Stimulated activated CD8-positive, alpha-beta memory T cell treated with anti-CD3 and anti-CD28 coated beads, Interleukin-15, amount 100 ng/mL, for 1 hour (primary cell): ENCODE data around the gene NUPR2.
"Not testable (repeated sequence)": the region's sequence is repeated elsewhere in the genome, so short reads cannot be mapped to it uniquely, and the experiment has no call there.

ENCODE experiments used
- DNase-seq: peaks from one replicate; pipeline ENCODE4 v3.0.0-alpha.2; 2020; ENCODE audit warnings: low read depth

NUPR2 gene

DNA sequence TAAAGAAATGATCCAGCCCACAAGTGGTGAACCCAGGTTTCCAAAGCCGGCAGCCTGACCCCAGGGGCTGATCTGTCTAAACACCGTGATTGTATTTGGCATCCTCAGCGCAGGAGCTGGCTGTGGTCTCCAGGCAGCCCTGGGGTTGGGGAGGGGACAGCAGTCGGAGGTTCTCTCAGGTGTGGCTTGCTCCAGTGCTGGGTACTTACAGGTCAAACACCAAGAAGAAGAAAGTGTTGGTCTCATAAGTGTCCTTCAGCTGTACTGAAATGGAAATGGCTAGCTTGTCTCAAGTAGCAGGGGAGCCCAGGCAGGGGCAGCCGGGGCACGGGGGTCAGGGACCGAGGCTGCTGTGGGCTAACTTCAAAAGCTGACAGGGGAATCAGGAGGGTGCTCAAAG, 29.5 kb downstream of the NUPR2 start:
- DNase-seq: no peak

DNA sequence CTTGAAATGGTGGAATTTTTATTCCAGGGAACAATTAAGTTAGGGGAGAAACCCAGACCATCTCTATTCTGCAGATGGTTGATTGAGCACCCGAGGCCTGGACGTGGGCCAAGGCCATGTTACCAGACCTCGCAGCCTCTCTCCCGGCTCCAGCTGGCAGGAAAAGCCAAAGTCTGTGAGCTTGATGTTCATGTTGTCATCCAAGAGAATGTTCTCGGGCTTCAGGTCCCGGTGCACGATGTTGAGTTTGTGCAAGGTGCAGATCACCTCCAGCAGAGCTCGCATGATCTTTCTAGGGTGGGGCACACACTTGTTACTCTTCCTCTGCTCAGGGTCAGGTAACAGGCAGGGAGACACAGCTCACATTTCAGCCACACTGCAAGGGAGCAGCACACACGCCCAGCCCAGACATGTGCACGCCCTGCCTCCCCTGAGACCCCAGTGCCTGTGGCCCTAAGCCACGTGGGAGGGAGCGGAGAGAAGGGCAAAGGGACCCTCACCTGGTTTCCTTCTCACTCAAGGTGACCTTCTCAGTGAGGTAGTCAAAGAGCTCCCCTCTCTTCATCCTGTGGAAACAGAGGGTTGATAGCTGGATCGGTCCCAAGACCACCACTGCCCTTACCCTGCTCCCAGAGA, 32.9 kb downstream of the NUPR2 start:
- DNase-seq: no peak

DNA sequence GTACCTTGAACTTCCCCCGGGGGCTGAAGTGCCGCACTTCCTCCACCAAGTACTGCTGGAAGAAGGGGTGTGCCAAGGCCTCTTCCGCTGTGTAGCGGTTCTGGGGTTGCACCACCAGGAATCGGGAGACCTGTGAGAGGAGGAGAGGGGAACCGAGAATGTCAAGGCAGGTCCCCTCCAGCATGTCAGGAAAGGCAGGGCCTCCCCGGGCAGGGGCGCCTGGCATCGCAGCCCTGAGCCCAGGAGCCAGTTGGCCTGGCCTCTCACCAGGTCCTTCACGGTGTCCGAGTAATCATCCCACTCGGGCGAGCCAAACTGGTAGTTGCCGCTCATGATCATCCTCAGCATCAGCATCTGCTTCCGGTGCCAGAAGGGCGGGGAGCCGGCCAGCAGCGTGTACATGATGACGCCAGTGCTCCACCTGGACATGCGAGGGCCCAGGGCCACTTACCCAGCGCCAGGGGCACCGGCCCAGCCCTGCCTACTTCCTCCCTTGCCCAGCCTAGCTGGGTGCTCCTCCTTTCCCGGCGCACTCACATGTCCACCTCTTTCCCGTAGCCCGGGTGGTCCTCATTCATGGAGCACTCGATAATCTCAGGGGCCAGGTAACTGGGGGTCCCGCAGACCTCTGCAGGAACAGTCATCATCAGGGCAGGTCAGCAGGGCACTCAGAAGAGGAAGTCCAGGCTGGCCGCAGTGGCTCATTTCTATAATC, 34.4 kb downstream of the NUPR2 start:
- DNase-seq: no peak

DNA sequence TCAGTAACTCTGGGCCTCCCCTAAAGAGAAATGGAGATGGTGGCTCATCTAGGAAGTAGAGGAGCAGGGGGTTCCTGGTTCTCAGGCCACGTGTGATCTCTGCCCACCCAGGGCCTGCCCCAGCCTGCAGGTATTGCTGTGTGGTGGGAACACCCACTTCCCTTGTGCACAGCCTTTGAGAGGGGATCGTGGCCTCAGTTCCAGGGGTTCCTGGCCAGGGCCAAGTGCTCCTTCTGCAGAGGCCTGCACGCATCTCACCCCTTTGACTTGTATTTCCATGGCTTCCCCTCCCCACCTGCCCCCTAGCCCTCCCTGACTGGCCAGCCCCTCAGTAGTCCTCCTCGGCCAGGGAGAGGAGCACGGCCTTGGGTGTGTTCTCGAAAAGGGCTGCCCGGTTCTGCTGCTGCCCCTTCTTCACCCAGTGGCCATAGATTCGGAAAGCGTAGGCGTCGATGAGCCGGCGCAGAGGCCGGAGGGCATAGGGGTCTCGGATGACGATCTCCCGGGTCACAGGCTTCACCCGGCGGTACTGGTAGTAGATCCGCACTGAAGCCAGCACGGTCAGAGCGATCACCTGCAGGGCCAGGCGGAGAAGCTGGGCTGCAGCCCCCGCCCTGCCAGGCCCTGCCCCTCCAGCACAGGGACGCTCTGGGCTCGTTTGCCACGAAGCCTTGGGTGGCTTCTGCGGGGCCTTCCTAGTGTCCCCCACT, 35.3 kb downstream of the NUPR2 start:
- DNase-seq: not testable (repeated sequence)

DNA sequence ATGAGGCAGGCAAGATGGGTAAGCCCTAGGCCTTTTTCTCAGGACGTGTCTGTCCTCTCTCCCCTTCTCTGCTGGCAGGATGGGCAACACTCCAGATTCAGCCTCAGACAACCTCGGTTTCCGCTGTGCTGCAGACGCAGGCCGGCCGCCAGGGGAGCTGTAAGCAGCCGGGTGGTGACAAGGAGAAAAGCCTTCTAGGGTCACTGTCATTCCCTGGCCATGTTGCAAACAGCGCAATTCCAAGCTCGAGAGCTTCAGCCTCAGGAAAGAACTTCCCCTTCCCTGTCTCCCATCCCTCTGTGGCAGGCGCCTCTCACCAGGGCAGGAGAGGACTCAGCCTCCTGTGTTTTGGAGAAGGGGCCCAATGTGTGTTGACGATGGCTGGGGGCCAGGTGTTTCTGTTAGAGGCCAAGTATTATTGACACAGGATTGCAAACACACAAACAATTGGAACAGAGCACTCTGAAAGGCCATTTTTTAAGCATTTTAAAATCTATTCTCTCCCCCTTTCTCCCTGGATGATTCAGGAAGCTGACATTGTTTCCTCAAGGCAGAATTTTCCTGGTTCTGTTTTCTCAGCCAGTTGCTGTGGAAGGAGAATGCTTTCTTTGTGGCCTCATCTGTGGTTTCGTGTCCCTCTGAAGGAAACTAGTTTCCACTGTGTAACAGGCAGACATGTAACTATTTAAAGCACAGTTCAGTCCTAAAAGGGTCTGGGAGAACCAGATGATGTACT, 36.6 kb downstream of the NUPR2 start:
- no peak for DNase-seq

DNA sequence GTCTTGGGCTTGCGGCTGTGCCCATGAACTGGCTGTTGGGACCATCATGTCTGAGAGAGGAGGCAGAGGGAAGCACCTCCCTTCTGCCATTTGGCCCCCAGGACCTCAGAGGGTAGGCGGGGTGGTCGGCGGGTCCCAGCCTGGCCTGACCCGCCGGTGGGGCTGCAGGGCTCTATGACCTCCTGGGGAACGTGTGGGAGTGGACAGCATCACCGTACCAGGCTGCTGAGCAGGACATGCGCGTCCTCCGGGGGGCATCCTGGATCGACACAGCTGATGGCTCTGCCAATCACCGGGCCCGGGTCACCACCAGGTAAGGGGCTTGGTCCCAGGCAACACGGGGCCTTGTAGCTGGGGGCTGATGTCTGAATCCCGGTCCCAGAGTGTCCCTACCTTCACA, 38.0 kb downstream of the NUPR2 start:
- no peak for DNase-seq

DNA sequence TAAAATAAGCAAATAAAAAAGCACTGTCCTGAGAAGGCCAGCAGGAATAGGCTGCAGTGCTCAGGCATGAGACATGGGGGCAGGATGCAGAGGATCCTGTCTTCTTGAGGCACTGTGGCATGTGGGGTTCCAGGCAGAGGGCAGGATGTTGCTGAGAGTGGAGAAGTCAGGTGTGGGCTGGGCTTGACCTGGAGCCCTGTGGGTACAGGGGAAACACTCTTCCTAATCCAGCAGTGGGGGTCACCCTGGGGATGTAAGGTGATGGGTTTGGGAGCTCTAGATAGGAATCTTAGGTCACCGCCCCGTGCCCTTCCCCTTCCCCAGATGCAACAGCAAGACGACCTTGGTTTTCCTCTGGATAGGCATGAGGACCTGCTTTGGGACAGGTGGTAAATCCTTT, 38.5 kb downstream of the NUPR2 start:
- no peak for DNase-seq

DNA sequence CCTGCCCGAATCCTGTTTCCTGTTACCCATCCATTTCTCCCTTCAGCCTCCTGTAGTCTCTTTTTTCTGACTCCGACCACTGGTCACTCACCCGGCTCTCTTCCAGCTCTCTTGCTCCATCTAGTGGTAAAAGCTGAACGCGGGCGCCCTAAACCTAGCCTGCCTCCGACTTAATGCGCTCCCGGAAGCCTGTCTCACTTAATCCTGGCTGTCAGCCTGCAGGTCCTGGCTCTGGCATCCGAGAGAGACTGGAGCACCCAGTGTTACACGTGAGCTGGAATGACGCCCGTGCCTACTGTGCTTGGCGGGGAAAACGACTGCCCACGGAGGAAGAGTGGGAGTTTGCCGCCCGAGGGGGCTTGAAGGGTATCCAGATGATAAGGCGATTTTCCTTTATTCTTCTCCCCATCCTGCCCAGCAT, 41.8 kb downstream of the NUPR2 start:
- DNase-seq: peak; percentile 27

DNA sequence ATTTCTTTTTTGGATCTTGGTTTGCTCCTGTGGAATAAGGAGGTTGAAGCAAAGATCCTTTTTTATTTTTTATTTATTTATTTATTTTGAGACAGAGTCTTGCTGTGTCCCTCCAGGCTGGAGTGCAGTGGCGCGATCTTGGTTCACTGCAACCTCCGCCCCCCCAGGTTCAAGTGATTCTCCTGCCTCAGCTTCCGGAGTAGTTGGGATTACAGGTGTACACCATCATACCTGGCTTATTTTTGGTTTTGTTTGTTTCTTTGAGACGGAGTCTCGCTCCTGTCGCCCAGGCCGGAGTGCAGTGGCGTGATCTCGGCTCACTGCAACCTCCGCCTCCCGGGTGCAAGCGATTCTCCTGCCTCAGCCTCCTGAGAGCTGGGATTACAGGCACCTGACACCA, 49.8 kb downstream of the NUPR2 start:
- DNase-seq: not testable (repeated sequence)
